ENCODE measurements around the gene PHF2. TPM values are rescaled to one million over a fixed set of nuclear protein-coding genes. Genes with fewer than 3 reads are reported as not detected.

The PHF2 gene
- total RNA-seq, 1 experiment from 2014 or later: 17.4 TPM

DNA sequence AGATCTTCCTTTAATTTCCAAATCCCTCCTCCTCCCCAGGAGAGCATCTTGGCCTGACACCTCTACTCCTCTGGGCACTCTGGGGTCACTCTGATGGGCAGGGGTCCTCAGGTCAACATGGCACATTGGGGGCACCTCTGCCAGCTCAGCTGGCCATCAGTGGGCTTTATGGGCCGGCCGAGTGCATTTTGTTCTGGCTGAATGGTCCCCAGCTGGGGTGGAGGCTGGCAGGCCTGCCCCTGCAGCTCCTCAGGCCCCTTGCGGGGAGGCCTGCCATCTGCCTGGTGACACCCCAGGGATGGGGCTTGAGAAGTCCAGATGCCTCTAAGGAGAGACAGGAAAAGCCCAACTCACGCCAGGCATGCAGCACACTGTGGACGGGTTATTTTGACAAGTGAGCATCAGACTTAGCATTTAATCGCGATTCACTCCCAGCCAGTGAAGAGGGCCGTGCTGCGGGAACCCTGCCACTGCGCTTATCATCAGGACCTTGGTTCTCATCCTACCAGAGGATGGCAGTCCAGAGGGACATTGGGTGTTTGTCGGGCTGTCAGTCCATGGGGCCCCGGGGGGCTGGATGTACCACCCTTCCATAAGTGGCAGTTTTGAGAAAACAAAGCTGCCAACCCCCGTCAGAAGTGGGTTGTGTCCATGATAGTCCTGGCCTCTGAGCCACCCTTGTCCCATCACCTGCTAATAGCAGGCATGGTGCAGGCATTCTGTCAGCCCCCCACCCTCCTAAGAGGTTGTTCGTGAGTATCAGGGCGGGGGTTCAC is 21.7 kb downstream of the PHF2 start:
- no peak overlapping the region for H3T11ph ChIP-seq (ENCODE audit: low read length)
- no peak overlapping the region for H2BK20ac ChIP-seq (ENCODE audit: low read depth, low read length, poor library complexity, severe bottlenecking)
- no peaks in the 10 kb centered on the region for H3K27me3 ChIP-seq (ENCODE audit: insufficient read depth, low read length)
- H3K4me3 Mint-ChIP-seq: no peak overlapping the region; a peak in 1 of 5 replicates
- no peak overlapping the region; the same call in 1 of the 2 replicates for H3K14ac ChIP-seq (ENCODE audit: insufficient read depth, low read length)
- H4K91ac ChIP-seq (ENCODE audit: insufficient read length, low read depth, low read length): no peak overlapping the region
- H3K36me3 Mint-ChIP-seq (ENCODE audit: insufficient read depth in 1 of 3, low read depth in 3 of 3): no peaks in the 10 kb centered on the region; a peak in 1 of 7 replicates
- H3K23ac ChIP-seq (ENCODE audit: insufficient read length, low read depth, low read length): no peak overlapping the region
- peaks cover 2% of the 10 kb centered on the region for H4K20me1 ChIP-seq (ENCODE audit: control insufficient read depth, insufficient read depth, insufficient read length)
- H2BK5ac ChIP-seq (ENCODE audit: insufficient read length, low read length): no peak overlapping the region
- H4K8ac ChIP-seq (replicated peaks; ENCODE audit: insufficient read length, low read depth, low read length): no peak overlapping the region
- H3K9me3 ChIP-seq (ENCODE audit: control insufficient read depth, low read depth, low read length): no peaks in the 10 kb centered on the region
- H3K56ac ChIP-seq (ENCODE audit: insufficient read length, low read depth, low read length): no peak overlapping the region
- H3K27ac ChIP-seq (ENCODE audit: insufficient read length, low read depth, low read length): no peak overlapping the region
- no peak overlapping the region for H3K4ac ChIP-seq (ENCODE audit: low read depth, low read length)
- H3K9ac ChIP-seq (ENCODE audit: extremely low read depth, insufficient read length, low read length): no peak overlapping the region
- H4K5ac ChIP-seq (ENCODE audit: insufficient read length, low read depth, low read length): no peak overlapping the region
- no peak overlapping the region for H2BK15ac ChIP-seq (ENCODE audit: low read depth, low read length)
- H3K27ac Mint-ChIP-seq: no peak overlapping the region
- no peaks in the 10 kb centered on the region for H3K27me3 Mint-ChIP-seq (ENCODE audit: low read depth)
- H3K79me2 ChIP-seq (ENCODE audit: insufficient read depth, low read length): no peaks in the 10 kb centered on the region
- WGBS (ENCODE audit: extremely low coverage, insufficient read length, low lambda C conversion rate): no CpG with 5 or more reads among the region's 15 CpGs
- no peaks in the 10 kb centered on the region for H3K23me2 ChIP-seq (ENCODE audit: insufficient read length, low read depth, low read length, poor library complexity, severe bottlenecking)
- no peak overlapping the region for H2AK5ac ChIP-seq (ENCODE audit: insufficient read length, low read length)
- no peak overlapping the region for H2AFZ ChIP-seq (ENCODE audit: low read length)
- H2BK120ac ChIP-seq (ENCODE audit: low read depth, low read length, poor library complexity, severe bottlenecking): no peak overlapping the region
- no peaks in the 10 kb centered on the region for H3K9me3 Mint-ChIP-seq
- peaks cover 47 to 57% of the 10 kb centered on the region in 2 experiments for H3K4me1 Mint-ChIP-seq
- H3K18ac ChIP-seq (ENCODE audit: insufficient read length, low read depth, low read length): no peak overlapping the region
- DNase-seq: no peak
- H3K4me2 ChIP-seq (ENCODE audit: insufficient read depth, insufficient read length, low read length): no peak overlapping the region
- no peaks in the 10 kb centered on the region for H3K79me1 ChIP-seq (ENCODE audit: insufficient read depth, low read depth, low read length, poor library complexity, severe bottlenecking)
- no peak overlapping the region for H2BK12ac ChIP-seq (ENCODE audit: insufficient read length, low read depth, low read length)
- H3K4me1 ChIP-seq (ENCODE audit: insufficient read depth, low read length): peaks cover 20% of the 10 kb centered on the region; the same call in 1 of the 2 replicates
- no peak for TF ChIP-seq CTCF (conservative IDR thresholded peaks at IDR 0.05)

Measured in H9 (cell line).